ENCODE results near the gene MILR1. TPM values are rescaled to one million over a fixed set of nuclear protein-coding genes. Genes with fewer than 3 reads are reported as not detected.

Gene MILR1
- polyA plus RNA-seq, 1 donor (not counting 4 experiments of a cell fraction or from before 2014, with no cell fraction given), result not detected

DNA sequence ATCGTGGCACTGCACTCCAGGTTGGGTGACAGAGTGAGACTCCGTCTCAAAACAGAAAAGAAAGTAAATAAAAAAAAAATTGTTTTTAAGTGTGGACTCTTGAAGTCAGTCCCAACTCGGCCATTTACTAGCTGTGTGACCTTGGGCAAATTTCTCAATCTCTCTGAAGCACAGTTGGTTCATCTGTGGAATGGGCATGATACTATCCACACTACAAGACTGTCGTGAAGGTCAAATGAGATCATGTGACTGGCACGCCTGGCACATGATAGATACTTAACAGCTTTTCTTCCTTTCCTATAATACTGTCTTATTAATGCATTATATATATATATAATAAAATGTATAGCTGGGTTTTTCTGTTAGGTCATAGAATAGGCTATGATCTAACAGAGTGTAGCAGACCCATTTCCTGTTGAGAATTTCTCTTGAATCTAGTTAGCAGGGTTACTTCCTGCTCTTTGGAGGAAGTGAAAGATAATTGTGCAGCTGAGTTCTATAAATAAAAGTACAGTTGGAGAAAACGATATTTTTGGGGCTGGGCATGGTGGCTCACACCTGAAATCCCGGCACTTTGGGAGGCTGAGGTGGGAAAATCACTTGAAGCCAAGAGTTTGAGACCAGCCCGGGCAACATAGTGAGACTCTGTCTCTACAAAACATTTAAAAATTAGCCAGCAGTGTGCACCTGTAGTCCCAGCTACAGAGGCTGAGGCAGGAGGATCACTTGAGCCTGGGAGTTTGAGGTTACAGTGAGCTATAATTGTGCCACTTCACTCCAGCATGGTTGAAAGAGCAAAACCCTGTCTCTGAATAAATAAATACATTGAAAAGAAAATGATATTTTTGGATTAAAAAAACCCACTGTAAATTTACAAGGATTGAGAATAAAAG is 7.3 kb downstream of the MILR1 start:
- no peaks in the 10 kb centered on the region for H3K9me3 ChIP-seq (ENCODE audit: control insufficient read depth, low read depth, low read length)
- no peaks in the 10 kb centered on the region for H3K27me3 ChIP-seq (ENCODE audit: control insufficient read depth, extremely low read depth, insufficient read depth, low read length)
- no peaks in the 10 kb centered on the region for H4K20me1 ChIP-seq (ENCODE audit: control insufficient read depth, extremely low read depth, insufficient read depth, low read length)
- no peak overlapping the region for H3K4me3 ChIP-seq (ENCODE audit: control insufficient read depth in 2 of 3, extremely low read depth in 1 of 3, insufficient read depth in 2 of 3, low read depth in 1 of 3, low read length in 3 of 3)
- no peak for TF ChIP-seq CTCF (optimal IDR thresholded peaks at IDR 0.05 in 1 of 3, IDR thresholded peaks at IDR 0.05 in 1 of 3, conservative IDR thresholded peaks at IDR 0.05 in 1 of 3; ENCODE audit: extremely low read depth in 1 of 3, insufficient read depth in 2 of 3, low read length in 3 of 3)
- no peak for TF ChIP-seq EZH2 (IDR thresholded peaks at IDR 0.05; ENCODE audit: low read length)
- no peaks in the 10 kb centered on the region for H3K79me2 ChIP-seq (ENCODE audit: control insufficient read depth, insufficient read depth, low read length)
- FAIRE-seq, result no peak
- no peaks in the 10 kb centered on the region for H3K4me1 ChIP-seq (ENCODE audit: control insufficient read depth, extremely low read depth, insufficient read depth, low read length)
- H3K9me1 ChIP-seq (ENCODE audit: control insufficient read depth, extremely low read depth, insufficient read depth, low read length), result no peaks in the 10 kb centered on the region
- H2AFZ ChIP-seq (ENCODE audit: control insufficient read depth, low read length), result no peak overlapping the region
- no peak overlapping the region for H3K4me2 ChIP-seq (ENCODE audit: control insufficient read depth, extremely low read depth, insufficient read depth, low read depth, low read length)
- dilution Hi-C loops (cut with MboI; ENCODE audit: extremely low pct_ligation_motif_present, low sequenced_read_pairs), result no loop called here
- no peak for DNase-seq (ENCODE audit: low read depth, low spot score)
- H3K36me3 ChIP-seq (ENCODE audit: control insufficient read depth in 2 of 2, extremely low read depth in 1 of 2, insufficient read depth in 2 of 2, low read length in 2 of 2), result no peaks in the 10 kb centered on the region
- H3K9ac ChIP-seq (ENCODE audit: control insufficient read depth, extremely low read depth, insufficient read depth, low read length), result no peak overlapping the region
- H3K27ac ChIP-seq (ENCODE audit: control insufficient read depth, insufficient read depth, low read length), result no peak overlapping the region

GRCh38 chr17:64457156-64457555 is 8.2 kb downstream of the MILR1 start:
- H3K9ac ChIP-seq (ENCODE audit: control insufficient read depth, extremely low read depth, insufficient read depth, low read length), result no peak overlapping the region
- no peak overlapping the region for H2AFZ ChIP-seq (ENCODE audit: control insufficient read depth, low read length)
- no peaks in the 10 kb centered on the region for H3K36me3 ChIP-seq (ENCODE audit: control insufficient read depth in 2 of 2, extremely low read depth in 1 of 2, insufficient read depth in 2 of 2, low read length in 2 of 2)
- no peaks in the 10 kb centered on the region for H3K79me2 ChIP-seq (ENCODE audit: control insufficient read depth, insufficient read depth, low read length)
- no peaks in the 10 kb centered on the region for H3K27me3 ChIP-seq (ENCODE audit: control insufficient read depth, extremely low read depth, insufficient read depth, low read length)
- no peaks in the 10 kb centered on the region for H3K4me1 ChIP-seq (ENCODE audit: control insufficient read depth, extremely low read depth, insufficient read depth, low read length)
- DNase-seq (ENCODE audit: low read depth, low spot score) (no peak), FAIRE-seq (no peak)
- H3K27ac ChIP-seq (ENCODE audit: control insufficient read depth, insufficient read depth, low read length), result no peak overlapping the region
- H3K4me2 ChIP-seq (ENCODE audit: control insufficient read depth, extremely low read depth, insufficient read depth, low read depth, low read length), result no peak overlapping the region
- H3K9me3 ChIP-seq (ENCODE audit: control insufficient read depth, low read depth, low read length), result no peaks in the 10 kb centered on the region
- no peak overlapping the region for H3K4me3 ChIP-seq (ENCODE audit: control insufficient read depth in 2 of 3, extremely low read depth in 1 of 3, insufficient read depth in 2 of 3, low read depth in 1 of 3, low read length in 3 of 3)
- H4K20me1 ChIP-seq (ENCODE audit: control insufficient read depth, extremely low read depth, insufficient read depth, low read length), result no peaks in the 10 kb centered on the region
- H3K9me1 ChIP-seq (ENCODE audit: control insufficient read depth, extremely low read depth, insufficient read depth, low read length), result no peaks in the 10 kb centered on the region
- TF ChIP-seq CTCF (optimal IDR thresholded peaks at IDR 0.05 in 1 of 3, IDR thresholded peaks at IDR 0.05 in 1 of 3, conservative IDR thresholded peaks at IDR 0.05 in 1 of 3; ENCODE audit: extremely low read depth in 1 of 3, insufficient read depth in 2 of 3, low read length in 3 of 3) (no peak), EZH2 (IDR thresholded peaks at IDR 0.05; ENCODE audit: low read length) (no peak)
- dilution Hi-C loops (cut with MboI; ENCODE audit: extremely low pct_ligation_motif_present, low sequenced_read_pairs), result no loop called here
